Fibroblast of skin of back (primary cell): ENCODE measurements around the gene ATP6V1A. TPM values are rescaled to one million over a fixed set of nuclear protein-coding genes. Genes with fewer than 3 reads are reported as not detected.
A peak's percentile ranks its signal among the peaks of the same experiment; 100 is the strongest.

Source experiments
- DNase-seq: peaks from one replicate; pipeline ENCODE4 v3.0.0-alpha.2; 2013
- polyA plus RNA-seq, 2 experiments: library from polyadenylated mRNA; unstranded; fragments of 120-200 nt; gene quantifications; one replicate each; pipeline ENCODE4 v1.2.1, GENCODE V29; 2013; ENCODE audit not compliant: insufficient read length in 2 of 2

Gene ATP6V1A
- polyA plus RNA-seq (2013, experiment 1 of 2; ENCODE audit: insufficient read length): 17.6 TPM
- 23.5 TPM for polyA plus RNA-seq (2013, experiment 2 of 2; ENCODE audit: insufficient read length)

- DNase-seq: peak; percentile 96
Measured at GRCh38 chr3:113746548-113747282, at the start of gene ATP6V1A. Gene ATP6V1A (plus strand): TSS chr3:113747035. CDS start chr3:113778754, 31,719 bp downstream.

GRCh38 chr3:113697500-113698090 is 49.2 kb upstream of the ATP6V1A start:
- no peak for DNase-seq

GRCh38 chr3:113698213-113698742 is 48.6 kb upstream of the ATP6V1A start:
- no peak for DNase-seq

- DNase-seq: no peak
Measured at GRCh38 chr3:113698956-113699355, 47.9 kb upstream of the ATP6V1A start.

GRCh38 chr3:113707835-113708234 is 39.0 kb upstream of the ATP6V1A start:
- no peak for DNase-seq

- DNase-seq: peak; percentile 35
Measured at GRCh38 chr3:113712129-113712528, 34.7 kb upstream of the ATP6V1A start.

GRCh38 chr3:113714702-113715101 is 32.1 kb upstream of the ATP6V1A start:
- peak; percentile 29 for DNase-seq

- no peak for DNase-seq
Measured at GRCh38 chr3:113717308-113717707, 29.5 kb upstream of the ATP6V1A start.

GRCh38 chr3:113717818-113718217 is 29.0 kb upstream of the ATP6V1A start:
- DNase-seq: no peak

- DNase-seq: no peak
Measured at GRCh38 chr3:113719294-113719693, 27.5 kb upstream of the ATP6V1A start.

GRCh38 chr3:113719758-113720157 is 27.1 kb upstream of the ATP6V1A start:
- no peak for DNase-seq

GRCh38 chr3:113721636-113722035 is 25.2 kb upstream of the ATP6V1A start:
- no peak for DNase-seq

GRCh38 chr3:113728661-113729060 is 18.2 kb upstream of the ATP6V1A start:
- DNase-seq: no peak

GRCh38 chr3:113730550-113730949 is 16.3 kb upstream of the ATP6V1A start:
- DNase-seq: no peak

GRCh38 chr3:113731694-113732093 is 15.1 kb upstream of the ATP6V1A start:
- no peak for DNase-seq

GRCh38 chr3:113736548-113737089 is 10.2 kb upstream of the ATP6V1A start:
- DNase-seq: peak; percentile 66

- DNase-seq: no peak
Measured at GRCh38 chr3:113741086-113741485, 5.7 kb upstream of the ATP6V1A start.

GRCh38 chr3:113741620-113742019 is 5.2 kb upstream of the ATP6V1A start:
- peak; percentile 15 for DNase-seq

- DNase-seq: no peak
Measured at GRCh38 chr3:113743006-113743630, 3.7 kb upstream of the ATP6V1A start.

- peak; percentile 83 for DNase-seq
Measured at GRCh38 chr3:113744941-113745755, 1.7 kb upstream of the ATP6V1A start.

- DNase-seq: peak; percentile 92
Measured at GRCh38 chr3:113745756-113746547, 883 bp upstream of the ATP6V1A start, which contains the start of gene NAA50. Gene NAA50 (minus strand): TSS chr3:113746249. CDS start chr3:113745949, 300 bp downstream.
